Neural progenitor cell (in vitro differentiated cells): Measurements from ENCODE around the gene ITGAD.

ENCODE experiments used
- EZH2 ChIP-seq: fragments of 200-600 bp; sonication (generic); IDR thresholded peaks from 2 replicates; pipeline ENCODE4 v1.6.1; 2017; ENCODE audit warnings: antibody characterized with exemption, mild to moderate bottlenecking, moderate library complexity
- EZH2phosphoT487 ChIP-seq: fragments of 200-600 bp; sonication (generic); IDR thresholded peaks from 2 replicates; pipeline ENCODE4 v1.6.1; 2017; ENCODE audit warnings: antibody characterized with exemption
- TF ChIP-seq, protein P1 (sequence below): fragments of 200-600 bp; sonication (generic); IDR thresholded peaks from 2 replicates; pipeline ENCODE4 v1.5.1; 2017; ENCODE audit warnings: antibody characterized with exemption, mild to moderate bottlenecking

GRCh38 chr16:31371008-31371407 lies 22.1 kb upstream of the ITGAD start:
- TF ChIP-seq, protein P1, sequence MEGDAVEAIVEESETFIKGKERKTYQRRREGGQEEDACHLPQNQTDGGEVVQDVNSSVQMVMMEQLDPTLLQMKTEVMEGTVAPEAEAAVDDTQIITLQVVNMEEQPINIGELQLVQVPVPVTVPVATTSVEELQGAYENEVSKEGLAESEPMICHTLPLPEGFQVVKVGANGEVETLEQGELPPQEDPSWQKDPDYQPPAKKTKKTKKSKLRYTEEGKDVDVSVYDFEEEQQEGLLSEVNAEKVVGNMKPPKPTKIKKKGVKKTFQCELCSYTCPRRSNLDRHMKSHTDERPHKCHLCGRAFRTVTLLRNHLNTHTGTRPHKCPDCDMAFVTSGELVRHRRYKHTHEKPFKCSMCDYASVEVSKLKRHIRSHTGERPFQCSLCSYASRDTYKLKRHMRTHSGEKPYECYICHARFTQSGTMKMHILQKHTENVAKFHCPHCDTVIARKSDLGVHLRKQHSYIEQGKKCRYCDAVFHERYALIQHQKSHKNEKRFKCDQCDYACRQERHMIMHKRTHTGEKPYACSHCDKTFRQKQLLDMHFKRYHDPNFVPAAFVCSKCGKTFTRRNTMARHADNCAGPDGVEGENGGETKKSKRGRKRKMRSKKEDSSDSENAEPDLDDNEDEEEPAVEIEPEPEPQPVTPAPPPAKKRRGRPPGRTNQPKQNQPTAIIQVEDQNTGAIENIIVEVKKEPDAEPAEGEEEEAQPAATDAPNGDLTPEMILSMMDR = no peak
- TF ChIP-seq EZH2 = no peak
- no peak for TF ChIP-seq EZH2phosphoT487
